Hepatic stellate cell (primary cell): Measurements from ENCODE around the gene BTBD9.
A peak's percentile ranks its signal among the peaks of the same experiment; 100 is the strongest.
"Not testable (repeated sequence)": the region's sequence is repeated elsewhere in the genome, so short reads cannot be mapped to it uniquely, and the experiment has no call there.

Source experiments
- DNase-seq: peaks from one replicate; pipeline ENCODE4 v3.0.0; 2011; ENCODE audit warnings: low spot score

The BTBD9 gene

GRCh38 chr6:38378801-38379200 is 260.9 kb downstream of the BTBD9 start:
- DNase-seq = no peak

GRCh38 chr6:38375937-38376336 is 263.8 kb downstream of the BTBD9 start:
- DNase-seq = no peak

- no peak for DNase-seq
Observed at GRCh38 chr6:38375341-38375740, 264.4 kb downstream of the BTBD9 start.

- no peak for DNase-seq
Observed at GRCh38 chr6:38371881-38372280, 267.8 kb downstream of the BTBD9 start.

GRCh38 chr6:38370653-38371601 is 268.8 kb downstream of the BTBD9 start:
- no peak for DNase-seq

- DNase-seq = no peak
Observed at GRCh38 chr6:38367231-38367630, 272.5 kb downstream of the BTBD9 start.

- DNase-seq = no peak
Observed at GRCh38 chr6:38366234-38366633, 273.5 kb downstream of the BTBD9 start.

GRCh38 chr6:38364775-38365174 is 275.0 kb downstream of the BTBD9 start:
- no peak for DNase-seq

- DNase-seq = peak; percentile 17
Observed at GRCh38 chr6:38364127-38364526, 275.6 kb downstream of the BTBD9 start.

GRCh38 chr6:38355519-38355918 is 284.2 kb downstream of the BTBD9 start:
- DNase-seq = no peak

GRCh38 chr6:38354905-38355304 is 284.8 kb downstream of the BTBD9 start:
- DNase-seq = no peak

- DNase-seq = no peak
Observed at GRCh38 chr6:38354037-38354381, 285.7 kb downstream of the BTBD9 start.

GRCh38 chr6:38353310-38354036 is 286.3 kb downstream of the BTBD9 start:
- no peak for DNase-seq

- no peak for DNase-seq
Observed at GRCh38 chr6:38352636-38353035, 287.1 kb downstream of the BTBD9 start.

- DNase-seq = peak; percentile 42
Observed at GRCh38 chr6:38350942-38351341, 288.8 kb downstream of the BTBD9 start.

GRCh38 chr6:38350220-38350619 is 289.5 kb downstream of the BTBD9 start:
- DNase-seq = no peak

GRCh38 chr6:38349795-38350194 is 289.9 kb downstream of the BTBD9 start:
- peak; percentile 76 for DNase-seq

- no peak for DNase-seq
Observed at GRCh38 chr6:38349221-38349620, 290.5 kb downstream of the BTBD9 start.

- no peak for DNase-seq
Observed at GRCh38 chr6:38348371-38348770, 291.4 kb downstream of the BTBD9 start.

GRCh38 chr6:38347829-38348228 is 291.9 kb downstream of the BTBD9 start:
- DNase-seq = not testable (repeated sequence)

GRCh38 chr6:38346291-38347079 is 293.2 kb downstream of the BTBD9 start:
- DNase-seq = peak; percentile 61

- no peak for DNase-seq
Observed at GRCh38 chr6:38345586-38345985, 294.1 kb downstream of the BTBD9 start.
